ENCODE results near the gene C11orf68.

Gene C11orf68

GRCh38 chr11:65918211-65919140 is at the start of gene C11orf68:
Gene C11orf68 (minus strand): TSS chr11:65919062. CDS start chr11:65919031, 31 bp downstream.
- Histone ChIP-seq H3K4me3 (ENCODE audit: low read length) (peak within 1 kb of the TSS; percentile 85), H2AFZ (ENCODE audit: low read length) (peak within 1 kb of the TSS; percentile 77), H3K4me2 (ENCODE audit: low read depth, low read length) (peak within 1 kb of the TSS; percentile 99), H3F3A (ENCODE audit: insufficient read depth, low read length) (peaks cover 4% of the 10 kb centered on the region; the same call in 1 of the 2 replicates), H4K20me1 (ENCODE audit: insufficient read depth, low read length) (no peaks in the 10 kb centered on the region), H3K27me3 (replicated peaks; ENCODE audit: insufficient read depth, low read length) (no peaks in the 10 kb centered on the region), H3K4me1 (ENCODE audit: low read length) (peaks cover 8% of the 10 kb centered on the region; the same call in 1 of the 2 replicates), H3K9ac (ENCODE audit: low read length) (peak within 1 kb of the TSS; percentile 90), H3K9me2 (replicated peaks; ENCODE audit: insufficient read depth, low read length) (no peaks in the 10 kb centered on the region), H3K9me3 (replicated peaks; ENCODE audit: insufficient read depth, low read length) (no peaks in the 10 kb centered on the region), H3K79me2 (ENCODE audit: low read length) (peaks cover 36% of the 10 kb centered on the region), H3K36me3 (replicated peaks; ENCODE audit: insufficient read depth, low read length) (no peaks in the 10 kb centered on the region), H3K27ac (ENCODE audit: low read length) (peak within 1 kb of the TSS; percentile 31; the same call in 1 of the 2 replicates)
- DNase-seq, result peak; percentile 45
- TF ChIP-seq EZH2phosphoT487 (IDR thresholded peaks at IDR 0.05; ENCODE audit: low read length) (no peak), EZH2 (optimal IDR thresholded peaks at IDR 0.05; ENCODE audit: low read depth, low read length) (no peak), CTCF (IDR thresholded peaks at IDR 0.05; ENCODE audit: low read length) (no peak)

GRCh38 chr11:65967329-65967934 is 48.6 kb upstream of the C11orf68 start:
- Histone ChIP-seq H3K4me1 (ENCODE audit: low read length) (peaks cover 8% of the 10 kb centered on the region), H3K79me2 (ENCODE audit: low read length) (peaks cover 40% of the 10 kb centered on the region), H3K4me3 (ENCODE audit: low read length) (no peak overlapping the region), H3K27me3 (replicated peaks; ENCODE audit: insufficient read depth, low read length) (no peaks in the 10 kb centered on the region), H3K9me3 (replicated peaks; ENCODE audit: insufficient read depth, low read length) (no peaks in the 10 kb centered on the region), H3K9ac (ENCODE audit: low read length) (no peak overlapping the region), H3K9me2 (replicated peaks; ENCODE audit: insufficient read depth, low read length) (no peaks in the 10 kb centered on the region), H3K4me2 (ENCODE audit: low read depth, low read length) (no peak overlapping the region), H4K20me1 (ENCODE audit: insufficient read depth, low read length) (no peaks in the 10 kb centered on the region), H3K36me3 (replicated peaks; ENCODE audit: insufficient read depth, low read length) (no peaks in the 10 kb centered on the region; the same call in none of the 2 replicates), H2AFZ (ENCODE audit: low read length) (no peak overlapping the region), H3K27ac (ENCODE audit: low read length) (no peak overlapping the region), H3F3A (ENCODE audit: insufficient read depth, low read length) (no peaks in the 10 kb centered on the region)
- DNase-seq, result no peak
- TF ChIP-seq EZH2phosphoT487 (IDR thresholded peaks at IDR 0.05; ENCODE audit: low read length) (no peak), CTCF (IDR thresholded peaks at IDR 0.05; ENCODE audit: low read length) (no peak), EZH2 (optimal IDR thresholded peaks at IDR 0.05; ENCODE audit: low read depth, low read length) (no peak)

GRCh38 chr11:65965986-65966762 is 47.3 kb upstream of the C11orf68 start:
- DNase-seq, result no peak
- H3K79me2 ChIP-seq (ENCODE audit: low read length), result peaks cover 50% of the 10 kb centered on the region
- no peaks in the 10 kb centered on the region for H4K20me1 ChIP-seq (ENCODE audit: insufficient read depth, low read length)

More at GRCh38 chr11:65965986-65966762, 47.3 kb upstream of the C11orf68 start:
- H3K4me3 ChIP-seq (ENCODE audit: low read length), result no peak overlapping the region
- TF ChIP-seq EZH2 (optimal IDR thresholded peaks at IDR 0.05; ENCODE audit: low read depth, low read length) (no peak), CTCF (IDR thresholded peaks at IDR 0.05; ENCODE audit: low read length) (no peak), EZH2phosphoT487 (IDR thresholded peaks at IDR 0.05; ENCODE audit: low read length) (no peak)
- H3K4me2 ChIP-seq (ENCODE audit: low read depth, low read length), result no peak overlapping the region
- H3K4me1 ChIP-seq (ENCODE audit: low read length), result peaks cover 10% of the 10 kb centered on the region
- no peaks in the 10 kb centered on the region; the same call in none of the 2 replicates for H3K36me3 ChIP-seq (replicated peaks; ENCODE audit: insufficient read depth, low read length)
- no peaks in the 10 kb centered on the region for H3K27me3 ChIP-seq (replicated peaks; ENCODE audit: insufficient read depth, low read length)
- no peak overlapping the region for H3K27ac ChIP-seq (ENCODE audit: low read length)
- H3K9me3 ChIP-seq (replicated peaks; ENCODE audit: insufficient read depth, low read length), result no peaks in the 10 kb centered on the region
- H3K9me2 ChIP-seq (replicated peaks; ENCODE audit: insufficient read depth, low read length), result no peaks in the 10 kb centered on the region
- no peaks in the 10 kb centered on the region for H3F3A ChIP-seq (ENCODE audit: insufficient read depth, low read length)
- H3K9ac ChIP-seq (ENCODE audit: low read length), result no peak overlapping the region
- H2AFZ ChIP-seq (ENCODE audit: low read length), result no peak overlapping the region

Data from MM.1S (cell line).